Stomach (tissue), 9 donors: ENCODE data around the gene AGA. TPM values are rescaled to one million over a fixed set of nuclear protein-coding genes. Genes with fewer than 3 reads are reported as not detected.

Source experiments
- DNase-seq, 2 donors: peaks; one replicate each; pipeline versions ENCODE4 v3.0.0 to v3.0.0-alpha.2; 2013 to 2019
- H3K27ac ChIP-seq, 5 donors: fragments of 200-600 bp in 4 of 5; sonication (generic) in 4 of 5; one replicate each; pipeline ENCODE4 v1.5.1; 2013 to 2019; ENCODE audit warnings: mild to moderate bottlenecking in 1 of 5, moderate library complexity in 1 of 5
- H3K27me3 ChIP-seq, 3 donors: fragments of 200-600 bp; sonication (generic); one replicate each; pipeline ENCODE4 v1.5.1; 2017 to 2019; ENCODE audit warnings: mixed run types in 1 of 3
- H3K36me3 ChIP-seq, 4 donors: fragments of 200-600 bp; sonication (generic); 1 replicate in 3 of 4; 2 replicates in 1 of 4; pipeline ENCODE4 v1.5.1; 2016 to 2019
- H3K4me1 ChIP-seq, 4 donors: fragments of 200-600 bp; sonication (generic); one replicate each; pipeline ENCODE4 v1.5.1; 2016 to 2019
- H3K4me3 ChIP-seq, 4 donors: fragments of 200-600 bp; sonication (generic) in 3 of 4; one replicate each; pipeline ENCODE4 v1.5.1; 2016 to 2019; ENCODE audit warnings: mild to moderate bottlenecking in 1 of 4
- H3K9me3 ChIP-seq, 4 donors: fragments of 200-600 bp; sonication (generic); one replicate each; pipeline ENCODE4 v1.5.1; 2016 to 2019
- EP300 ChIP-seq: sonication (generic); formaldehyde crosslinking; IDR thresholded peaks from one replicate; pipeline ENCODE4 v1.6.1; 2017; ENCODE audit warnings: antibody characterized with exemption
- POLR2A ChIP-seq, 4 donors: fragments of 450-650 bp; IDR thresholded peaks; one replicate each; pipeline ENCODE4 v1.6.1; 2016; ENCODE audit warnings: antibody characterized with exemption in 4 of 4, control low read depth in 2 of 4, mild to moderate bottlenecking in 1 of 4, moderate library complexity in 1 of 4
- POLR2AphosphoS5 ChIP-seq, 3 donors: sonication (generic); formaldehyde crosslinking; IDR thresholded peaks; one replicate each; pipeline ENCODE4 v1.6.1; 2016; ENCODE audit warnings: antibody characterized with exemption in 3 of 3
- WGBS, 5 donors: extraction: QIAGEN DNeasy Blood & Tissue Kit in 3 of 5; methylation state at CpG; one replicate each; pipeline versions ENCODE4 v1.1.5 to v1.1.7; 2013 to 2018; 5-methylcytosine and 5-hydroxymethylcytosine counted together
- intact Hi-C: fragments of 100-400 bp; cut with DNase I; formaldehyde crosslinking; loops from one replicate; pipeline ENCODE4 v1.15.1; 2023; ENCODE audit warnings: low total_unique reads
- polyA plus RNA-seq, 3 donors: library from polyadenylated mRNA; stranded (reverse); fragments of 200-250 nt; gene quantifications; one replicate each; pipeline ENCODE4 v1.2.3, GENCODE V29; 2013
- total RNA-seq, 5 donors: library from RNA; depleted of rRNA; stranded (reverse); fragments of >200 nt; gene quantifications; one replicate each; pipeline versions ENCODE4 v1.1.0 to v1.2.3, GENCODE V29; 2014 to 2016
- TF ChIP-seq, protein P1 (sequence below), 7 experiments: fragments of 450-650 bp in 4 of 7; fragments of 200-600 bp in 3 of 7; sonication (generic) in 3 of 7; IDR thresholded peaks; one replicate each; pipeline ENCODE4 v1.5.1; 2016 to 2019; ENCODE audit warnings: antibody characterized with exemption in 7 of 7, control low read depth in 2 of 7, mild to moderate bottlenecking in 1 of 7
- donor health status: healthy with polysubstance abuse.
- donor health status: Bipolar disorder and iron deficiency.
- donor health status: healthy.

AGA gene
- total and polyA plus RNA-seq, 8 donors = 2.3 to 36.4 (median 7.3) TPM

- no peaks in the 10 kb centered on the region for H3K27me3 ChIP-seq
- H3K9me3 ChIP-seq = no peaks in the 10 kb centered on the region
- H3K27ac ChIP-seq = no peak overlapping the region
- WGBS, 5 donors = 53 to 71% (median 65%) methylated on average over 1 of the region's 1 CpG
- DNase-seq = no peak
- TF ChIP-seq EP300 = no peak
- no peak for TF ChIP-seq POLR2AphosphoS5 (IDR thresholded peaks at IDR 0.05)
- TF ChIP-seq, protein P1, sequence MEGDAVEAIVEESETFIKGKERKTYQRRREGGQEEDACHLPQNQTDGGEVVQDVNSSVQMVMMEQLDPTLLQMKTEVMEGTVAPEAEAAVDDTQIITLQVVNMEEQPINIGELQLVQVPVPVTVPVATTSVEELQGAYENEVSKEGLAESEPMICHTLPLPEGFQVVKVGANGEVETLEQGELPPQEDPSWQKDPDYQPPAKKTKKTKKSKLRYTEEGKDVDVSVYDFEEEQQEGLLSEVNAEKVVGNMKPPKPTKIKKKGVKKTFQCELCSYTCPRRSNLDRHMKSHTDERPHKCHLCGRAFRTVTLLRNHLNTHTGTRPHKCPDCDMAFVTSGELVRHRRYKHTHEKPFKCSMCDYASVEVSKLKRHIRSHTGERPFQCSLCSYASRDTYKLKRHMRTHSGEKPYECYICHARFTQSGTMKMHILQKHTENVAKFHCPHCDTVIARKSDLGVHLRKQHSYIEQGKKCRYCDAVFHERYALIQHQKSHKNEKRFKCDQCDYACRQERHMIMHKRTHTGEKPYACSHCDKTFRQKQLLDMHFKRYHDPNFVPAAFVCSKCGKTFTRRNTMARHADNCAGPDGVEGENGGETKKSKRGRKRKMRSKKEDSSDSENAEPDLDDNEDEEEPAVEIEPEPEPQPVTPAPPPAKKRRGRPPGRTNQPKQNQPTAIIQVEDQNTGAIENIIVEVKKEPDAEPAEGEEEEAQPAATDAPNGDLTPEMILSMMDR (IDR thresholded peaks at IDR 0.05) = no peak
- TF ChIP-seq POLR2A (IDR thresholded peaks at IDR 0.05) = no peak
- H3K36me3 ChIP-seq = no peaks in the 10 kb centered on the region
- intact Hi-C loops = no loop called here
- no peaks in the 10 kb centered on the region for H3K4me1 ChIP-seq
- H3K4me3 ChIP-seq = no peak overlapping the region
These were observed 41.0 kb upstream of the AGA start for GRCh38 chr4:177483271-177483670.

GRCh38 chr4:177482367-177482766 lies 40.1 kb upstream of the AGA start:
- H3K4me3 ChIP-seq = no peak overlapping the region
- no peak for DNase-seq
- H3K36me3 ChIP-seq = no peaks in the 10 kb centered on the region
- TF ChIP-seq POLR2A (IDR thresholded peaks at IDR 0.05) (no peak), POLR2AphosphoS5 (IDR thresholded peaks at IDR 0.05) (no peak)
- no peak overlapping the region for H3K27ac ChIP-seq
- intact Hi-C loops = no loop called here
- no peaks in the 10 kb centered on the region for H3K4me1 ChIP-seq
- H3K27me3 ChIP-seq = no peaks in the 10 kb centered on the region
- H3K9me3 ChIP-seq = no peaks in the 10 kb centered on the region

- intact Hi-C loops = no loop called here
- Histone ChIP-seq H3K36me3 (no peaks in the 10 kb centered on the region), H3K4me3 (no peak overlapping the region), H3K27me3 (no peaks in the 10 kb centered on the region), H3K9me3 (no peaks in the 10 kb centered on the region), H3K4me1 (no peaks in the 10 kb centered on the region), H3K27ac (no peak overlapping the region)
- WGBS, 5 donors = 90 to 98% (median 93%) methylated on average over 2 of the region's 2 CpGs
- TF ChIP-seq EP300 (no peak), POLR2AphosphoS5 (IDR thresholded peaks at IDR 0.05) (no peak), POLR2A (IDR thresholded peaks at IDR 0.05) (no peak)
- no peak for DNase-seq
These were observed 38.6 kb upstream of the AGA start for GRCh38 chr4:177480795-177481194.

DNA sequence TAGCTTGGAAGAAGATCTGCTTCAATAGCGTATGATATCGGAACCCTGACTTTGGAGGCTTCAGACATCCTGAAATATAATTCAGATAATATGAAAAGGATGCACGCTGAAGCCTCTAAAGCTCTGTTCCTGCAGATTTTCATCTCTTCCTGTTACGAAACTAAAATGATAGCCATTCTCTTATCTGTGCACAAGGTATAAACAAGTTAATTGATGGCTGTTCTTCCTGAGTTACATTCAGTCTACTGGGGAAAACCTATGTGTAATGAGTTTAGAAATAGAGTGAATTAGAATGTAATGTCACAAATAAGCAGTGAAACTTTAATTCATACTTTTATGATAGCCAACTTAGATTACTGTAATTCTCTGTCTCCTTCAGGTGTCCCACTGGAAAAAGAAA lies 36.8 kb upstream of the AGA start:
- 75 to 87% (median 82%) methylated on average over 4 of the region's 4 CpGs for WGBS, 5 donors
- TF ChIP-seq POLR2AphosphoS5 (IDR thresholded peaks at IDR 0.05) (no peak), EP300 (no peak), POLR2A (IDR thresholded peaks at IDR 0.05) (no peak)
- TF ChIP-seq, protein P1 (IDR thresholded peaks at IDR 0.05) = no peak
- no peaks in the 10 kb centered on the region for H3K4me1 ChIP-seq
- intact Hi-C loops = no loop called here
- H3K27ac ChIP-seq = no peak overlapping the region
- no peak for DNase-seq
- H3K4me3 ChIP-seq = no peak overlapping the region
- H3K36me3 ChIP-seq = no peaks in the 10 kb centered on the region
- H3K27me3 ChIP-seq = no peaks in the 10 kb centered on the region
- H3K9me3 ChIP-seq = no peaks in the 10 kb centered on the region

GRCh38 chr4:177478496-177478895 lies 36.3 kb upstream of the AGA start:
- TF ChIP-seq POLR2AphosphoS5 (IDR thresholded peaks at IDR 0.05) (no peak), EP300 (no peak), POLR2A (IDR thresholded peaks at IDR 0.05) (no peak)
- TF ChIP-seq, protein P1 (IDR thresholded peaks at IDR 0.05) = no peak
- WGBS, 5 donors = 30 to 64% (median 41%) methylated on average over 2 of the region's 2 CpGs
- Histone ChIP-seq H3K27me3 (no peaks in the 10 kb centered on the region), H3K4me1 (no peaks in the 10 kb centered on the region), H3K4me3 (no peak overlapping the region), H3K36me3 (no peaks in the 10 kb centered on the region), H3K27ac (no peak overlapping the region), H3K9me3 (no peaks in the 10 kb centered on the region)
- no peak for DNase-seq
- intact Hi-C loops = no loop called here
